GM13977 (cell line): Measurements from ENCODE around the gene GFRA3.

Experiments
- DNase-seq: peaks from one replicate; pipeline ENCODE4 v3.0.0; 2012; ENCODE audit warnings: low spot score
- in situ Hi-C: fragments of 300-500 bp; cut with MboI; formaldehyde crosslinking; loops from one replicate; pipeline ENCODE4 v1.12.0; 2022; ENCODE audit warnings: low sequenced_read_pairs, low pct_unique_long_range_greater_than_20kb, mixed read lengths, inconsistent platforms; ENCODE audit not compliant: unreplicated experiment
- TF ChIP-seq, protein P1 (sequence below): IDR thresholded peaks from 2 replicates; pipeline ENCODE4 v1.5.1; 2012; ENCODE audit warnings: mild to moderate bottlenecking, control low read depth; ENCODE audit not compliant: insufficient read depth; ENCODE audit errors: extremely low read depth, missing control alignments

The GFRA3 gene

DNA sequence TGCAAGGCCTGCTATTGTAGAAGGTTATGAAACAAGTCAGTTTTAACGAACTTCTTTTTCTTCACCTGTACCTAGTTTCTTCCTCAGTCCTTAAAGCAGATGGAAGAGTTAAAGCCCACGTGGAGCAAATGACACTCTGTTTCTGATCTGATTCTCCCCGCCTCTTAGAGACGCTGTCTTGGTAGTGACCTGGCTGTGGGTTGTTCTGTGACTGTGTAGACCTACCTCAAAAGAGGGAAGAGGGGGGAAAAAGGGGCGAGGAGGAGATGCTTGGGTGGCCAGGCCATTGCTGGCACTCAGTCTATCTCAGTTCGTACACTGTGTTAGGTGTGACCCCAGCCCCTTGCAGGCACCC, 610 bp downstream of the GFRA3 start:
- TF ChIP-seq, protein P1, sequence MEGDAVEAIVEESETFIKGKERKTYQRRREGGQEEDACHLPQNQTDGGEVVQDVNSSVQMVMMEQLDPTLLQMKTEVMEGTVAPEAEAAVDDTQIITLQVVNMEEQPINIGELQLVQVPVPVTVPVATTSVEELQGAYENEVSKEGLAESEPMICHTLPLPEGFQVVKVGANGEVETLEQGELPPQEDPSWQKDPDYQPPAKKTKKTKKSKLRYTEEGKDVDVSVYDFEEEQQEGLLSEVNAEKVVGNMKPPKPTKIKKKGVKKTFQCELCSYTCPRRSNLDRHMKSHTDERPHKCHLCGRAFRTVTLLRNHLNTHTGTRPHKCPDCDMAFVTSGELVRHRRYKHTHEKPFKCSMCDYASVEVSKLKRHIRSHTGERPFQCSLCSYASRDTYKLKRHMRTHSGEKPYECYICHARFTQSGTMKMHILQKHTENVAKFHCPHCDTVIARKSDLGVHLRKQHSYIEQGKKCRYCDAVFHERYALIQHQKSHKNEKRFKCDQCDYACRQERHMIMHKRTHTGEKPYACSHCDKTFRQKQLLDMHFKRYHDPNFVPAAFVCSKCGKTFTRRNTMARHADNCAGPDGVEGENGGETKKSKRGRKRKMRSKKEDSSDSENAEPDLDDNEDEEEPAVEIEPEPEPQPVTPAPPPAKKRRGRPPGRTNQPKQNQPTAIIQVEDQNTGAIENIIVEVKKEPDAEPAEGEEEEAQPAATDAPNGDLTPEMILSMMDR: no peak
- no peak for DNase-seq
- in situ Hi-C loops: no loop called here

DNA sequence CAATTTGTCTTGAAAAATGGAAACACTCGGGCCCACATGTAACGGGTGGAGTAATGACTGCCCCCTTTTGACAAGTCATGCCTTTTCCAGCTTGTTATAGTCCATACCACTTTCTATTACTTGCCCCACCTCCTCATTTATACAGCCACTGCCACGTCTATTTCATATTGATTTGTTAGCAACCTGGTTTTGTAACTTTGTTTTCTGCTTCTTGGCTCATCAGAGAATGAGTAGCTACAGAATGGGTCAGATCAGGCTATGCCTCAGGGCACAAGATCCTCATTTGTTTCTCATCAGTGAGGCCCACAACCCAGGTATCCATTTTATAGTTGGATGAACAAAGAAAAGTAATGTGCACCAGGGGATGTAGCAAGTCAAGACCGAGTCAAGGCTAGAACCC, 1.7 kb downstream of the GFRA3 start:
- TF ChIP-seq, protein P1: no peak
- in situ Hi-C loops: no loop called here
- DNase-seq: no peak

DNA sequence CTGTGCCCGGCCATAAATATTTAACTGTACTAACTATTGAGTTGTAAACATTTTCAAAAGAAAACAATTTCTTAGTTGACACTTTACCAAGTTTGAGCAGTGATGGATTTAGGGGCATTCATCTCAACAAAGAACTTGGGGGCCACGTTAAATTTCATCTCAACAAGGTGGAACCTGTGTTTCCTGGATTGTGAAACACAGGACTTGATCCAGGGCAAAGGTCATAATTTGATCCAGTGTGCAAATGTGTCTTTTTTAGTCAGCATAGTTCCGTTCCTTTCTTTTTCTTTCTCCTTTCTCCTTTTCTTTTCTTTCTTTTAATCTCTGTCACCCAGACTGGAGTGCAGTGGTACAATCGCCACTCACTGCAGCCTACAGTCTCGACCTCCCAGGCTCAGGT, 3.1 kb downstream of the GFRA3 start:
- TF ChIP-seq, protein P1: no peak
- in situ Hi-C loops: no loop called here
- no peak for DNase-seq

DNA sequence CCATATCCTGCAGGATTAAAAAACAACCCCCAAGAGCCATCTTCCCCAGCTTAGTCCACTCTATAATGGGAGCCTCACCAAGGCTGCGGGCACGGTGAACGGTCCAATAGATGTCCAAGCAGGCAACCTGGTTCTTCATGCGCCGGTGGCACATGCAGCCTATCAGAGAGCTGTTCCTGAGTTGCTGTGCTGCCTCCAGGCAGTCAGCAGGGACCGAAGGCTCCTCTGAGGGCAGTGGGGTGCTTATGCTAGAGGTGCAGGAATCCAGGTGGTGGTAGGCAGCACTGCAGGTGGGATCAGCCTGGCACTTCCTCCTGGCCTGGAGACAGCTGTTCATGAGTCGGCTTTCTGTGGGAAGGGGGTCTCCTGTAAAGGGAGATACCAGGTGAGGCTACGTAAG, 10.2 kb downstream of the GFRA3 start:
- DNase-seq: no peak
- TF ChIP-seq, protein P1: no peak
- in situ Hi-C loops: no loop called here

DNA sequence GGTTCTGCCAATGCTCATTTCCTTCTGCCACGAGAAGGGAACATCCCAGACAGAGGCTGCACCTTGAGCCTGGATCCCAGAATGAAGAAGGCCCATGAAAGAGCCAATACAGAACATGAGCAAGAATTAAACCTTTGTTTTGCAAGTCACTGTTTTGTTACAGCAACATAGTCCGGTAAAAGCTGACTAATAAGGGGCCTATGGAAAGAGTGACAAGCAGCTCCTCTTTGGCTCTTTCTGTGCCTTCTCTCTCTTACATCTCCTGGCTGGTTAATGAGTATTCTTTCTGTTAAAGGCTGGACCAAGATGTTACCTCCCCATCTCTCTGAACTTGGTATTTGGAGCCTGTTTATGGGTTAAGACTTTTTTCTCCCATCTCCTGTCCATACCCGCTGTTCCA, 10.8 kb downstream of the GFRA3 start:
- TF ChIP-seq, protein P1: no peak
- DNase-seq: no peak
- in situ Hi-C loops: no loop called here

DNA sequence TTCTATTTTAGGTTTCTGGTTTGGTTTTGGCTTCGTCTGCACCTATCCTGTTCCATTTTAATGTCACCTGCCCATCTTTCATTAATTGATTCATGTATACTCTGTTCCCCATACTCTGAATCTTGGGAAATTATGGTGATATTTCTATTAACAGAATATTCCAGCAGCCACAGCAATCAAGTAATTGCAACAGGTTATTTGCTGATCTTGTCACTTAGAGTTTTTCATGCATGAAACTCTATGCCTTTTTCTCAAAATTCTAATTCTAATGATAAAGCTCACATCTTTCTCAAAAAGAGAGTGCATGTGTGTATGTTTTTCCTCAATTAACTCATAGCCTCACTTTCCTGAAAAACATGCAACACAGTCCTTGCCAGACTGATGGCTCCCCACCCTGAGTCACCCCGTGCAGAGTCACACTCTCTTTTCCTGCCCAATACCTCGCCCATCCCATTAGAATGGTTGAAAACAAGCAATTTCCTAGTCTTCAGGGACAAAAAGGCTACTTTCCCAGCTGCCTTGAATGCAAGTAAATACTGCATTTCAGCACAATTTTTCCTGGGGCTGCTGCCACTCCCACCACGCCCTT, 15.6 kb downstream of the GFRA3 start:
- DNase-seq: no peak
- TF ChIP-seq, protein P1: no peak
- in situ Hi-C loops: no loop called here

DNA sequence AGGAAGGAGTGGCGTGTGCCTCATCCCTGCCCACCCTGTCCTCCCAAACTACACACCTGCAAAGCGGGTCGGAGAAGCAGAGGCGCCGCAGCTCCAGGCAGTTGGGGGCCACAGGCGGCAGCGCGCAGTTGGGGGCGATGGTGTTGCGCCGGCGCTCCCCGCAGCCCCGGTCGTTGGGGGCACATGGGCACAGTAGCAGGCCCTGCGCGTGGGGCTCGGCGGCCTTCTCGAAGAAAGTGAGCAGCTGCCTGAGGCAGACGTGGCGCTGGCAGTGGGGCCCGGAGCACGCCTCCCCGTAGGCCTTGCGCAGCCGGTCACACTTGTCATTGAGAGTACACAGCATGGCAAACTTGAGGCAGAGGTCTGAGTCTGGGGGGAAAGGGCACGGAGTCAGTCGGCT, 16.8 kb downstream of the GFRA3 start:
- DNase-seq: no peak
- TF ChIP-seq, protein P1: no peak
- in situ Hi-C loops: no loop called here
